NCI-H1694 treated with DMSO at 0.1 percent for 48 hours (cell line): ENCODE measurements around the gene LRRC26.

Source experiments
- DNase-seq: peaks from one replicate; lab custom pipeline; 2025; lab: John Stamatoyannopoulos, UW

Gene LRRC26

GRCh38 chr9:137182836-137183235 lies 13.0 kb upstream of the LRRC26 start:
- DNase-seq, result no peak

DNA sequence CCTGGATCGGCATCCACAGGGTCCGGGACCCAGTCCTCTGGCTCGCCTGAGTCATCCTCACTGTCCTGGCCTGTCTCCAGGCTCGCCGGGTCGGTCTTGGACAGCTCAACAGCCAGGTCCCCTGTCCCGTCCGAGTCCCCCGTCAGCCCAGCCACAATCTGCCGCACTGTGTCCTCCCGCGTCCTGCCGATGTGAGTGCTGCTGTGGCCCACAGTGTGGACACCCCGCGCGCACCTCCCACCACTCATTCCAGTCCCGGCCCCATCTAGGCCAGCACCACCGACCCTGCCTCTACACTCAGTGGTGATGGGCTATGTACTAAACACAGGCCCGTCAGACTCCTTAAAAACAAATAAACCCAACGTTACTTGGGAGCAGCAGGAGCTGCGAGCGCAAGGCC lies 11.8 kb upstream of the LRRC26 start:
- DNase-seq, result no peak

DNA sequence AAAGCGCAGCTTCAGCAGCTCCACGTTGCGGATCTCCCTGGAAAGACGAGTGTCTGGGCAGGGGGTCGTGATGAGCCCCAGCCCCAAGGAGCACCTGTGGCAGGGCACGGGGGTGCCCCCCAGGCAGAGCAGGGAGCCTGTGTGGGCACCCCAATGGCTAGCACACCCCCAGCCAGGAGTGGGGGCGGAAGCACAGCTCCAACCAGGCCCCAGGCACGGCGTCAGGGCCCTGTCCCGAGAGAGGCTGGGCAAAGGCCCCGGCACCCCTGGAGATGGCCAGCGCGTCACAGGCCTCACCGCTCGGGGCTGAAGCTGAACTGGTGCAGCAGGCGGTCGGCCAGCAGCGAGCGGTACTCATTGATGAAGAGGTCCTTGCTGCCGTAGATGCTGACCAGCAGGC lies 10.6 kb upstream of the LRRC26 start:
- no peak for DNase-seq

DNA sequence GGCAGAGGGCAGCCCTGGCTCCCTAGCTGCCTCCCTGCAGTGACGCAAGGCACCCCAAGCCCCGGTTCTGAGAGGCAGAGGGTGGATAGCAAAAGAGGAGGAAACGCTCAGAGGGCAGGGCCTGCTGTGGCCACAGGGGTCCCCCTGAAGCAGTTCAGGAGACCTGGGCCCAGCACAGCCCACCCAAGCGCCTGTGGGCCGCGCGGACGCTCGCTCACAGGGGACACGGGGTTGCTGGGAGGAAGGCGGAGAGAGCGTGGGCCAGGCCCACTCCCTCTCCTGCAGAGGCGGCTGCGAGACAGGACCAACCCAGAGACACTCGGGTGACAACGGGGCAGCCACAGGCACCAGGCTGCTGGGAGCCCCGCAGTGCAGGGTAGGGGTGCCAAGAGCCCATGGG lies 9.9 kb upstream of the LRRC26 start:
- DNase-seq, result no peak

- DNase-seq, result no peak
These were observed 9.2 kb upstream of the LRRC26 start for GRCh38 chr9:137178939-137179630.

- no peak for DNase-seq
These were observed 8.5 kb upstream of the LRRC26 start for GRCh38 chr9:137178201-137178938.

- peak; percentile 19 for DNase-seq
These were observed 6.7 kb upstream of the LRRC26 start for GRCh38 chr9:137176302-137177182.

GRCh38 chr9:137175345-137175961 lies 5.6 kb upstream of the LRRC26 start:
- no peak for DNase-seq

- no peak for DNase-seq
These were observed 5.0 kb upstream of the LRRC26 start for GRCh38 chr9:137174722-137175293.

DNA sequence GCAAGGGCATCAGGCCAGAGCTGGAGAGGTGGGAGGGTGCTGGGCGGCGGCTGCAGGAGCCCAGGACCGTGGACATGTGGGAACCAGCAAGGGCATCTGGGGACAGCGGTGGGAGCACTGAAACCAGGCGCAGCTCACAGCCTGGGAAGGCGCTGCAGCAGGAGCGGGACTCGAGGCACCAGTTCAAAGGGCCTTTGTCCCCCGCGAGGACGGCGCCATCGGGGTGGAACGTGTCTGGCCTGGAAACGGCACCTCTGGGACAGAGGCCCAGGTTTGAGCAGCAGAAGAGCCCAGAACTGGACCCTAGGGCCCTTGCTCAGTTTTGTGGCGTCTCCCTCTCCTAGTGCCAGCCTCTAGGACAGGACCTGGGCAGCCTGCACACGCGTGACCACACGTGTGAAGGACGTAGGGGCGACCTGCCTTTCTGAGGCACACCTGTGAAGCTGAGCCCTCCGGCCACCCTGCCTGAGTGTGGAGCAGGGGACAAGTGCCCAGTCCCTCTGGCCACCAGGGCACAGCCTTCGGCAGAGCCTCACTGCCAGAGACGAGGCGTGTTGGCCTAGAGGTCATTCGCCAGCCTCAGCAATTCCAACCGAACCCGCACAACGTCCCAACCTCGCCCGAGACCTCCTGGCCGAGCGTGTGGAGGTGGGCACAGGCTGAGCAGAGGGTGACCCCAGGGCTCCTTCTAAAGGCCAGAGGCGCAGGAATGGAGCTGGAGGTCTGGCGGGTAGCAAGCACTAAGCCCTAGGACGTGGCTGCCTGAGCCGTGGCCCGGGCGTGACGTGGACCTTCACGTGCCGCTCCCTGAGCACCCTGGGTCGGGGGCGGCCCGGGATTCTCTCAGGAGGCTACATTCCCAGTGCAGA lies 4.2 kb upstream of the LRRC26 start:
- no peak for DNase-seq

- DNase-seq, result no peak
These were observed 3.3 kb upstream of the LRRC26 start for GRCh38 chr9:137172901-137173795.

- DNase-seq, result no peak
These were observed 1.5 kb upstream of the LRRC26 start for GRCh38 chr9:137171149-137171900.

GRCh38 chr9:137170486-137171148 lies 766 bp upstream of the LRRC26 start:
- no peak for DNase-seq

DNA sequence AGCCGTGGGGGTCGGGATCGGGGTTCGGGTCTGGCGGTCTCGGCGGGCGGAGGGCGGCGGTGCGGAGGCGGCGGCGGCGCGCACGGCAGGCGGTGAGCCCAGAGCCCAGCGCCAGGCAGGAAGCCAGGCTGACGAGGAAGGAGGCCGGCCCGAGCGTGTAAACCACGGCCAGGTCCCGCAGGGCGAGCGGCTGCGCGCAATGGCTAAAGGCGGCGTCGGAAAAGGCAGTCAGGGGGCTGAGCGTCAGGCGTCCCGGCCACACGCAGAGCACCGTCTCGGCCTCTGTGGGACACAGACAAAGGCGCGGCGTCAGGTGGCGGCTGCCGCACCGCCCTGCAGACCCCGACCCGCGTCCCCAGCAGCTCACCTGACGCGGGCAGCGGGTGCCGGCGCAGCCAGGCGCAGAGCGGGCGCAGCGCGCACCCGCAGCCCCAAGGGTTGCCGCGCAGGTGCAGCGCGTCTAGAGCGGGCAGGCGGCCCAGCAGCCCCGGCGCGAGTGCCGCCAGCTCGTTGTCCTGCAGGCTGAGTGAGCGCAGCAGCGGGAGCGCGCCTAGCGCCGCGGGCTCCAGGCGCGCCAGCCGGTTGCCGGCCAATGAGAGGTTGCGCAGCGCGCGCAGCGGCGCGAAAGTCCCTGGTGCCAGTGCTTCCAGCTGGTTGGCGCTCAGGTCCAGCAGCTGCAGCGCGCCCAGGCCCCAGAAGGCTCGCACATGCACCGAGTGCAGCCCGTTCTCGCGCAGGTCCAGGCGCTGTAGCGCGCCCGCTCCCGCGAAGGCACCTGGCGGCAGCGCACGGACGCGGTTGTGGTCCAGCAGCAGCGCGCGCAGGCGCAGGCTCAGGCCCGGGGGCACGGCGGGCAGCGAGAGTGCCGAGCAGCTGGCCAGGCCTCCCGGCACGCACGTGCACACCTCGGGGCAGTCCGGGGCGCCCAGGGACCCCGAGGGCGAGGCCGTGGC lies 671 bp downstream of the LRRC26 start:
- no peak for DNase-seq

DNA sequence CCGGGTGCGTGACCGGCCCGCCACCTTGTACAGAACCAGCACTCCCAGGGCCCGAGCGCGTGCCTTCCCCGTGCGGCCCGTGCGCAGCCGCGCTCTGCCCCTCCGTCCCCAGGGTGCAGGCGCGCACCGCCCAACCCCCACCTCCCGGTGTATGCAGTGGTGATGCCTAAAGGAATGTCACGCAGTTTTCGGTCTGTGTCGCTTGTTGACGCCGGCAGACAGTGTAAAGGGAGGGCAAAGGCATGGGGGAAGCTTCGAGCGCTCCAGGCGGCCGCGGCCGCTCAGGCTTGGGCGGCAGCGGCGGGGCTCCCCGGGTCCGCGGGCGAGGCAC lies 1.3 kb downstream of the LRRC26 start:
- DNase-seq, result no peak

- no peak for DNase-seq
These were observed 1.9 kb downstream of the LRRC26 start for GRCh38 chr9:137167747-137168572.

- DNase-seq, result no peak
These were observed 2.5 kb downstream of the LRRC26 start for GRCh38 chr9:137167277-137167746.
